Thoracic aorta (tissue), 2 donors: Measurements from ENCODE around the gene RRAGD. TPM values are rescaled to one million over a fixed set of nuclear protein-coding genes. Genes with fewer than 3 reads are reported as not detected.

ENCODE experiments used
- ATAC-seq: fragments of 150-250 bp; one replicate; pipeline ENCODE4 v1.8.0; 2017; ENCODE audit warnings: low read depth; ENCODE audit not compliant: insufficient number of reproducible peaks, low FRiP score
- DNase-seq: peaks from one replicate; pipeline ENCODE4 v3.0.0-alpha.2; 2020; ENCODE audit warnings: low spot score
- H3K27ac ChIP-seq, 2 donors: fragments of 200-600 bp; sonication (generic); 1 replicate in 1 of 2; 2 replicates in 1 of 2; pipeline ENCODE4 v1.5.1; 2016; ENCODE audit warnings: mild to moderate bottlenecking in 2 of 2, moderate library complexity in 2 of 2
- H3K27me3 ChIP-seq: fragments of 200-600 bp; sonication (generic); replicated peaks from 2 replicates; pipeline ENCODE4 v1.6.0; 2016; ENCODE audit warnings: mild to moderate bottlenecking; ENCODE audit not compliant: insufficient read depth
- H3K36me3 ChIP-seq: fragments of 200-600 bp; sonication (generic); one replicate; pipeline ENCODE4 v1.5.1; 2016
- H3K4me1 ChIP-seq, 2 donors: fragments of 200-600 bp; sonication (generic); 1 replicate in 1 of 2; 2 replicates in 1 of 2; pipeline versions ENCODE4 v1.5.1 to v1.6.0; 2016; ENCODE audit warnings: low read depth in 2 of 2, mild to moderate bottlenecking in 1 of 2; ENCODE audit not compliant: control insufficient read depth in 1 of 2
- H3K4me3 ChIP-seq: fragments of 200-600 bp; sonication (generic); 2 replicates; pipeline ENCODE4 v1.5.1; 2016; ENCODE audit warnings: mild to moderate bottlenecking
- H3K9me3 ChIP-seq: fragments of 200-600 bp; sonication (generic); 2 replicates; pipeline ENCODE4 v1.5.1; 2016
- total RNA-seq, 2 donors: library from RNA; depleted of rRNA; stranded (reverse); fragments of >200 nt; gene quantifications; one replicate each; pipeline versions ENCODE4 v1.1.0 to v1.2.3, GENCODE V29; 2016
- TF ChIP-seq, protein P1 (sequence below): fragments of 200-600 bp; sonication (generic); IDR thresholded peaks from one replicate; pipeline ENCODE4 v1.5.1; 2019; ENCODE audit warnings: antibody characterized with exemption

RRAGD gene
- total RNA-seq, 2 donors from 2014 or later = 11.0 to 25.8 TPM

DNA sequence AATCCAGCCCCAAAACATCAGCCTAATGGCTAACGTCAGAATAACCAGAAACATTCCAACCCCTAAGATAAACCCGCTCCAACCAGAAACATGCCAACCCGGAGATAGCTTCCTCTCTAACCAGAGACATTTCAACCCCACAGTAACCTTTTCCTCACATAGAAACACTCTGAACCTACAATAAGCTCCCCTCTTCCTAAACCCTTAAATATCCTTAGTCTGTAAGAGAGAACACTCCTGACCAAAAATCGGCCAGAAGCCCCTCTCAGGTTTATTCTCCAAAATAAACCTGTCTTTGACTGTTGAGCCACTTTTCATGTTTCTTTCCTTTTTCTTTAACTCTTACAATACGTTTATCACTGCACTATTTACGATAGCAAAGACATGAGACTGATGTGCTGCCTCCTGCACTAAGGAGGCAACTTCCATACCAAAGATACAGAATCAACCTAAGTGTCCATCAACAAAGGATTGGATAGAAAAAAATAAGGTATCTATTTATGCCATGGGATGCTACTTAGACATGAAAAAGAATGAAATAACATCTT lies 92.0 kb downstream of the RRAGD start:
- Histone ChIP-seq H3K27ac (no peak overlapping the region), H3K27me3 (no peaks in the 10 kb centered on the region), H3K9me3 (peaks cover 3% of the 10 kb centered on the region), H3K4me3 (no peak overlapping the region), H3K4me1 (peaks cover 0 to 3% of the 10 kb centered on the region in 2 donors), H3K36me3 (no peaks in the 10 kb centered on the region)
- ATAC-seq (no peak), DNase-seq (no peak)
- TF ChIP-seq, protein P1, sequence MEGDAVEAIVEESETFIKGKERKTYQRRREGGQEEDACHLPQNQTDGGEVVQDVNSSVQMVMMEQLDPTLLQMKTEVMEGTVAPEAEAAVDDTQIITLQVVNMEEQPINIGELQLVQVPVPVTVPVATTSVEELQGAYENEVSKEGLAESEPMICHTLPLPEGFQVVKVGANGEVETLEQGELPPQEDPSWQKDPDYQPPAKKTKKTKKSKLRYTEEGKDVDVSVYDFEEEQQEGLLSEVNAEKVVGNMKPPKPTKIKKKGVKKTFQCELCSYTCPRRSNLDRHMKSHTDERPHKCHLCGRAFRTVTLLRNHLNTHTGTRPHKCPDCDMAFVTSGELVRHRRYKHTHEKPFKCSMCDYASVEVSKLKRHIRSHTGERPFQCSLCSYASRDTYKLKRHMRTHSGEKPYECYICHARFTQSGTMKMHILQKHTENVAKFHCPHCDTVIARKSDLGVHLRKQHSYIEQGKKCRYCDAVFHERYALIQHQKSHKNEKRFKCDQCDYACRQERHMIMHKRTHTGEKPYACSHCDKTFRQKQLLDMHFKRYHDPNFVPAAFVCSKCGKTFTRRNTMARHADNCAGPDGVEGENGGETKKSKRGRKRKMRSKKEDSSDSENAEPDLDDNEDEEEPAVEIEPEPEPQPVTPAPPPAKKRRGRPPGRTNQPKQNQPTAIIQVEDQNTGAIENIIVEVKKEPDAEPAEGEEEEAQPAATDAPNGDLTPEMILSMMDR = no peak

DNA sequence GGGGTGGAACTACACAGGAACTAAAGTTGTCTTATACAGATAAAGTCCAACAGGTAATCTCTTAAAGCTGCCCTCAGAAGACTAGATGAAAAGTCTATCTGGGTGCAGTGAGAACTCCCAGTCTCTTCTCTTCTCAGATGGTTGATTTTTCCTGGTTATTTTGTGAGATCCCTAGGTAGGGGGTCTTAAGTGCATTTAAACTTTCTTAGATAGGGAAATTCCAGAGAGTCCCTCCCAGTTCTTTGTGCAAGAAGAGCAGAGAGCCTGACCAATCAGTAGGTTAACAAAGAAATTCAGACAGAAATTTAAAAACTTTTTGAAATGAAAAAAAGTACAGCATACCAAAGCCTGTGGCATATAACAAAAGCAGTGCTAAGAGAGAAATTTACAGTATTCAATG lies 95.0 kb downstream of the RRAGD start:
- H3K27me3 ChIP-seq = no peaks in the 10 kb centered on the region
- H3K4me3 ChIP-seq = no peak overlapping the region
- no peaks in the 10 kb centered on the region for H3K36me3 ChIP-seq
- TF ChIP-seq, protein P1 = no peak
- peaks cover 14 to 17% of the 10 kb centered on the region in 2 donors for H3K4me1 ChIP-seq
- peaks cover 3% of the 10 kb centered on the region for H3K9me3 ChIP-seq
- ATAC-seq (no peak), DNase-seq (no peak)
- H3K27ac ChIP-seq = no peak overlapping the region

DNA sequence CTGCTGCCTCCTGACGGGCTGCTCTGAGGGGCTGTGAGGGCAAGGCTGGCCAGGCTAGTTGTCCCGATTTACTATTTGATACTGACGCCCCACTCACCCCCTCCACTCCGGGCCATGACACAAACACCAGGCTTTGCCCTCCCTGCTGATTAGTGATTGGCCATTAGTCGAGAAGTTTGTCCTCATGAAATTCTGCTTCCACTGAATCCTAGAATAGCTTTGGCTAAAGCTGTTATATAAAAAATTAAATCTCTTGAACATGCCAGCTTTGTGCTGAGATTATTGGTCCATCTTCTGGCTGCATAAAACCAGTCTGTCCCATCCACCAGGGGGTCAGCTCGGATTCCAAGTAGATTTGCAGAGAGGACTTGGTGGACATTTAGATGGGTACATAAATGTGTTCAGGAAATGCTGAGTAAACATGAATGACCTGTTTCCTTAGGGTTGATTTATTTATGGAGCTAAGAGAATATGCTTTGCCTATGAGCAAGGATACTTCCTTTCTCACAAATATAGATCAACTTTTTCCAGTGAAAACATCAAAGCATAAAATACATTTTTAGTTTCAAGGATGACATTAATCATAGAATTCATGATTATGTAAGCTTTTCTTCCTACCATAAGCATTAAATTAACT lies 96.7 kb downstream of the RRAGD start, which contains the start of gene GABRR2:
GABRR2 (minus strand) TSS at position 51 of the 637 bp plus-strand sequence. CDS start 134 bp downstream, outside the sequence.
- Histone ChIP-seq H3K27ac (no peak within 1 kb of the TSS), H3K27me3 (no peaks in the 10 kb centered on the region), H3K9me3 (peaks cover 1% of the 10 kb centered on the region), H3K36me3 (no peaks in the 10 kb centered on the region), H3K4me3 (no peak within 1 kb of the TSS), H3K4me1 (peaks cover 15 to 25% of the 10 kb centered on the region in 2 donors)
- TF ChIP-seq, protein P1 = no peak
- DNase-seq = no peak
- ATAC-seq = no peak

DNA sequence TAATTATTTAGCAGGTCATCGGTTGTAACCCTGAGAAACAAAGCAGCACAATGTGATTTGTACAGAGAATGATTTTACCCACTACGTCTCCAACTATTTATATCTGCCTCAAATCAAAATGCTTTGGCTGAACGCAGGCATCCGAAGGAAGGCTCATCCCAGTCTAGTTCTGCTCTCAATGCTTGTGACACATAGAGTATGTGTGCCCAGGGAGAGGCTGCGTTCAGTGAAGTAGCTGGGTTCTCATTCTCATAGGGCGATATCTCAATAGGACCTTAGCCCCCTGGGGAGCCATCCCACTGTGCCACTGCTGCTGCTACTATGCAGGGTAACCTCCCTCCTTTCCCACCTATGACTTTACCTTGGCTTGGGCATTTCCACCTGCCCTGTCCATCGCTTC lies 97.4 kb downstream of the RRAGD start:
- no peak overlapping the region for H3K27ac ChIP-seq
- H3K27me3 ChIP-seq = no peaks in the 10 kb centered on the region
- H3K36me3 ChIP-seq = no peaks in the 10 kb centered on the region
- ATAC-seq (no peak), DNase-seq (no peak)
- H3K9me3 ChIP-seq = no peaks in the 10 kb centered on the region
- H3K4me3 ChIP-seq = no peak overlapping the region
- peaks cover 15 to 25% of the 10 kb centered on the region in 2 donors for H3K4me1 ChIP-seq
- TF ChIP-seq, protein P1 = no peak

Other genes starting within 250 kb of the RRAGD start
- 1 to 10 TPM in 1 of 2 donors, not detected in 1; 5.4 TPM for gene GABRR1, start 194.9 kb downstream of the RRAGD start, total RNA-seq
- 1 to 10 TPM in 1 of 2 donors, not detected in 1; 2.0 TPM for gene GABRR2, start 97.0 kb downstream of the RRAGD start, total RNA-seq
- 10 to 100 TPM; 33.2 to 58.5 TPM for gene UBE2J1, start 59.6 kb downstream of the RRAGD start, total RNA-seq
- gene ANKRD6, start 20.9 kb upstream of the RRAGD start, total RNA-seq = 10 to 100 TPM; 35.3 to 91.9 TPM
- gene LYRM2, start 226.5 kb upstream of the RRAGD start, total RNA-seq = 10 to 100 TPM; 12.9 to 18.1 TPM